CD14-positive monocyte (primary cell): ENCODE data around the gene IGF1. TPM values are rescaled to one million over a fixed set of nuclear protein-coding genes. Genes with fewer than 3 reads are reported as not detected.

Source experiments
- DNase-seq, 3 donors: peaks; one replicate each; pipeline ENCODE4 v3.0.0-alpha.2; 2011 to 2022
- H2AFZ ChIP-seq: 2 replicates; pipeline ENCODE4 v1.6.0; 2012; ENCODE audit warnings: mild to moderate bottlenecking, low read depth, low read length, inconsistent platforms; ENCODE audit not compliant: insufficient read depth, poor library complexity, severe bottlenecking
- H3K27ac ChIP-seq, 2 donors: 1 replicate in 1 of 2; 2 replicates in 1 of 2; pipeline ENCODE4 v1.5.1; 2012 to 2013; ENCODE audit warnings: low read length in 2 of 2, control low read depth in 1 of 2, inconsistent platforms in 1 of 2, low read depth in 1 of 2, mild to moderate bottlenecking in 1 of 2
- H3K27me3 ChIP-seq, 2 donors: one replicate each; pipeline versions ENCODE4 v1.6.0 to v1.6.1; 2011 to 2013; ENCODE audit warnings: low read length in 2 of 2; ENCODE audit not compliant: control insufficient read depth in 2 of 2, insufficient read depth in 2 of 2
- H3K36me3 ChIP-seq, 2 donors: replicated peaks in 1 of 2; 1 replicate in 1 of 2; 2 replicates in 1 of 2; pipeline versions ENCODE4 v1.5.1 to v1.6.1; 2012 to 2013; ENCODE audit warnings: low read length in 2 of 2, control low read depth in 1 of 2, inconsistent platforms in 1 of 2, mild to moderate bottlenecking in 1 of 2; ENCODE audit not compliant: insufficient read depth in 2 of 2, control insufficient read depth in 1 of 2
- H3K4me1 ChIP-seq, 2 donors: 1 replicate in 1 of 2; 2 replicates in 1 of 2; pipeline versions ENCODE4 v1.5.1 to v1.6.1; 2012 to 2013; ENCODE audit warnings: low read length in 2 of 2, control low read depth in 1 of 2, inconsistent platforms in 1 of 2, mild to moderate bottlenecking in 1 of 2, moderate library complexity in 1 of 2; ENCODE audit not compliant: insufficient read depth in 2 of 2, control insufficient read depth in 1 of 2
- H3K4me2 ChIP-seq: replicated peaks from 2 replicates; pipeline ENCODE3; 2012; ENCODE audit warnings: low read length, moderate library complexity, mild to moderate bottlenecking; ENCODE audit not compliant: poor library complexity, severe bottlenecking; ENCODE audit errors: extremely low read depth
- H3K4me3 ChIP-seq, 3 experiments: fragments of 200-600 bp in 1 of 3; sonication (generic) in 1 of 3; replicated peaks in 1 of 3; 1 replicate in 2 of 3; 2 replicates in 1 of 3; pipeline ENCODE4 v1.5.1; 2011 to 2013; ENCODE audit warnings: low read length in 3 of 3, mild to moderate bottlenecking in 3 of 3, control low read depth in 2 of 3, low read depth in 2 of 3, inconsistent platforms in 1 of 3, moderate library complexity in 1 of 3
- H3K79me2 ChIP-seq: 2 replicates; pipeline ENCODE4 v1.6.0; 2012; ENCODE audit warnings: mild to moderate bottlenecking, control low read depth, inconsistent platforms, low read length, moderate library complexity; ENCODE audit not compliant: insufficient read depth
- H3K9ac ChIP-seq: 2 replicates; pipeline ENCODE4 v1.6.0; 2017; ENCODE audit warnings: low read length, mild to moderate bottlenecking; ENCODE audit not compliant: insufficient read depth, poor library complexity, severe bottlenecking
- H3K9me3 ChIP-seq, 2 donors: replicated peaks in 1 of 2; 1 replicate in 1 of 2; 2 replicates in 1 of 2; pipeline versions ENCODE4 v1.5.1 to v1.6.1; 2012 to 2013; ENCODE audit warnings: low read length in 2 of 2, control low read depth in 1 of 2; ENCODE audit not compliant: control insufficient read depth in 1 of 2, insufficient read depth in 1 of 2
- H4K20me1 ChIP-seq: 2 replicates; pipeline ENCODE4 v1.6.0; 2012; ENCODE audit warnings: mild to moderate bottlenecking, low read length, control low read depth, moderate library complexity; ENCODE audit not compliant: insufficient read depth
- H3K27ac Mint-ChIP-seq, 7 donors: one replicate each; pipeline ENCODE4 v1.8.0; 2020; ENCODE audit warnings: mild to moderate bottlenecking in 7 of 7, mixed read lengths in 7 of 7, moderate library complexity in 6 of 7, inconsistent platforms in 2 of 7
- H3K27me3 Mint-ChIP-seq, 3 donors: one replicate each; pipeline ENCODE4 v1.8.0; 2021 to 2022; ENCODE audit warnings: low read depth in 3 of 3, mild to moderate bottlenecking in 3 of 3, mixed read lengths in 3 of 3, moderate library complexity in 3 of 3, inconsistent platforms in 1 of 3
- H3K36me3 Mint-ChIP-seq, 2 donors: one replicate each; pipeline ENCODE4 v1.8.0; 2020; ENCODE audit warnings: mixed read lengths in 2 of 2, inconsistent platforms in 1 of 2, mild to moderate bottlenecking in 1 of 2
- H3K4me1 Mint-ChIP-seq: one replicate; pipeline ENCODE4 v1.8.0; 2020; ENCODE audit warnings: mild to moderate bottlenecking, mixed read lengths
- H3K4me3 Mint-ChIP-seq, 2 donors: one replicate each; pipeline ENCODE4 v1.8.0; 2020; ENCODE audit warnings: mild to moderate bottlenecking in 2 of 2, mixed read lengths in 2 of 2, moderate library complexity in 1 of 2
- H3K9me3 Mint-ChIP-seq, 7 donors: one replicate each; pipeline ENCODE4 v1.8.0; 2020 to 2022; ENCODE audit warnings: mixed read lengths in 7 of 7, mild to moderate bottlenecking in 6 of 7, moderate library complexity in 6 of 7, inconsistent platforms in 2 of 7
- CTCF ChIP-seq: fragments of 200-600 bp; IDR thresholded peaks from one replicate; pipeline ENCODE4 v1.8.0; 2022; ENCODE audit warnings: antibody characterized with exemption, mild to moderate bottlenecking
- WGBS: methylation state at CpG from one replicate; pipeline ENCODE4 v1.1.5; 2013; ENCODE audit warnings: missing lambda C conversion rate; ENCODE audit not compliant: insufficient coverage; 5-methylcytosine and 5-hydroxymethylcytosine counted together
- intact Hi-C, 2 donors: fragments of 100-400 bp; cut with micrococcal nuclease; formaldehyde crosslinking; loops; one replicate each; pipeline versions ENCODE4 v1.15.0 to v1.15.1; 2023
- polyA plus RNA-seq, 3 donors: library from polyadenylated mRNA; depleted of rRNA in 1 of 3; unstranded in 2 of 3; stranded (reverse) in 1 of 3; fragments of 300-500 nt in 2 of 3; fragments of >200 nt in 1 of 3; fragmentation: Illumina TruSeq in 2 of 3; gene quantifications; 1 replicate in 2 of 3; 2 replicates in 1 of 3; pipeline ENCODE4 v1.2.3, GENCODE V29; 2012 to 2021

IGF1 gene
- polyA plus RNA-seq, 3 donors = not detected

DNA sequence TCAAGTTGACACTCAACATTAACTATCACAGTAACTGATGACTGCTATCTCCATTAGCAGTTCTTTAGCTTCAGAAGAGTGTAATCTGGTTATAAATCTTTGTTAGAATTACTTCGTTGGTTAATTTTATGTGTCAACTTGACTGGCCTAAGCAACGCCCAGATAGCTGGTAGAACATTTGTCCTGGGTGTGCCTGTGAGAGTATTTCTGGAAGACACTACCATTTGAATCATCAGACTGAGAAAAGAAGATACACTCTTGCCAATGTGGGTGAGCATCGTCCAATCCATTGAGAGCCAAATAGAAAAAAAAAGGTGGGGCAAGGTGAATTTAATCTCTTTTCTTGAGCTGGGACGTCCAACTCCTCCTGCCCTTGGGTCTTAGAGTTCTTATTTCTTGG, 129.0 kb downstream of the IGF1 start:
- no peak for TF ChIP-seq CTCF
- Histone ChIP-seq H3K9me3 (peaks cover 6 to 13% of the 10 kb centered on the region in 2 donors), H3K27ac (no peak overlapping the region), H3K79me2 (no peaks in the 10 kb centered on the region), H3K4me3 (no peak overlapping the region), H4K20me1 (no peaks in the 10 kb centered on the region), H2AFZ (no peak overlapping the region), H3K36me3 (no peaks in the 10 kb centered on the region), H3K9ac (no peak overlapping the region), H3K4me2 (no peak overlapping the region), H3K27me3 (no peaks in the 10 kb centered on the region), H3K4me1 (no peaks in the 10 kb centered on the region)
- WGBS = no CpG with 5 or more reads among the region's 4 CpGs
- no peaks in the 10 kb centered on the region for H3K4me1 Mint-ChIP-seq
- H3K9me3 Mint-ChIP-seq = peaks cover 11 to 19% (median 14%) of the 10 kb centered on the region in 7 donors
- H3K36me3 Mint-ChIP-seq = no peaks in the 10 kb centered on the region
- DNase-seq = no peak
- intact Hi-C loops = no loop called here
- H3K27me3 Mint-ChIP-seq = peaks cover 1 to 5% (median 3%) of the 10 kb centered on the region in 3 donors
- no peak overlapping the region for H3K4me3 Mint-ChIP-seq
- H3K27ac Mint-ChIP-seq = no peak overlapping the region

DNA sequence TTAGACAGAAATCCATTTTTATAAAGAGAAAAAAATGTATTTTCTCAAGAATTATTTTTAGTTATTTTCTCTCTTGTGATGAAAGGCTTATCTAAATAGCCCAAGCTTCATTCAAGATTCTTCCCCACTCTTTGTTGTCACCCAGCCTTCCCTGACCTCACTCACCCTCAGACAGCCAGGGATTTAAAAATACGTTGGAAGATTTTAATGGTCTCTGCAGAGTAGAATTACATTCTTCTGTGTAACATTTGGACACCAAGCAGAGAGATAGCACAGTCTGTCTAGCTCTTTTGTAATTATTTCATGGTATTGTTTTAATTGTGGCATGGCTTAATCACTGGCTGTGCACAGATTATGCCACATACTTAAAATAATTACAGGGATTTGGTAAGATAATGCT, 130.3 kb downstream of the IGF1 start:
- H3K27me3 Mint-ChIP-seq = peaks cover 1 to 5% (median 3%) of the 10 kb centered on the region in 3 donors
- no peaks in the 10 kb centered on the region for H3K4me1 ChIP-seq
- no CpG with 5 or more reads among the region's 1 CpG for WGBS
- H2AFZ ChIP-seq = no peak overlapping the region
- no peaks in the 10 kb centered on the region for H3K36me3 Mint-ChIP-seq
- no peak overlapping the region for H3K27ac ChIP-seq
- peaks cover 8 to 18% (median 14%) of the 10 kb centered on the region in 7 donors for H3K9me3 Mint-ChIP-seq
- H3K27ac Mint-ChIP-seq = no peak overlapping the region
- H3K4me1 Mint-ChIP-seq = no peaks in the 10 kb centered on the region
- TF ChIP-seq CTCF = no peak
- no peak overlapping the region for H3K9ac ChIP-seq
- H3K4me3 Mint-ChIP-seq = no peak overlapping the region
- no peak overlapping the region for H3K4me3 ChIP-seq
- peaks cover 6 to 13% of the 10 kb centered on the region in 2 donors for H3K9me3 ChIP-seq
- no peak overlapping the region for H3K4me2 ChIP-seq
- no peaks in the 10 kb centered on the region for H3K27me3 ChIP-seq
- H3K79me2 ChIP-seq = no peaks in the 10 kb centered on the region
- H3K36me3 ChIP-seq = no peaks in the 10 kb centered on the region
- no peak for DNase-seq
- H4K20me1 ChIP-seq = no peaks in the 10 kb centered on the region
- intact Hi-C loops = no loop called here
